Stimulated activated CD8-positive, alpha-beta memory T cell treated with anti-CD3 and anti-CD28 coated beads, Interleukin-2, amount 100 ng/mL, for 1 hour (primary cell): ENCODE measurements around the gene OSBPL9.

Experiments used
- DNase-seq, 2 donors: peaks; one replicate each; pipeline ENCODE4 v3.0.0-alpha.2; 2020; ENCODE audit warnings: low read depth in 2 of 2

OSBPL9 gene

GRCh38 chr1:51616903-51617708, at the start of gene OSBPL9:
Gene OSBPL9, plus strand, starts transcription at chr1:51617092. Its CDS starts 19 bp downstream, at chr1:51617111.
- peak; percentile 72 to 79 for DNase-seq

GRCh38 chr1:51567653-51568052, 49.2 kb upstream of the OSBPL9 start:
- DNase-seq: no peak

GRCh38 chr1:51568231-51568935, 48.5 kb upstream of the OSBPL9 start:
- no peak for DNase-seq

- DNase-seq: no peak
Observed at GRCh38 chr1:51569284-51570062, 47.4 kb upstream of the OSBPL9 start.

DNA sequence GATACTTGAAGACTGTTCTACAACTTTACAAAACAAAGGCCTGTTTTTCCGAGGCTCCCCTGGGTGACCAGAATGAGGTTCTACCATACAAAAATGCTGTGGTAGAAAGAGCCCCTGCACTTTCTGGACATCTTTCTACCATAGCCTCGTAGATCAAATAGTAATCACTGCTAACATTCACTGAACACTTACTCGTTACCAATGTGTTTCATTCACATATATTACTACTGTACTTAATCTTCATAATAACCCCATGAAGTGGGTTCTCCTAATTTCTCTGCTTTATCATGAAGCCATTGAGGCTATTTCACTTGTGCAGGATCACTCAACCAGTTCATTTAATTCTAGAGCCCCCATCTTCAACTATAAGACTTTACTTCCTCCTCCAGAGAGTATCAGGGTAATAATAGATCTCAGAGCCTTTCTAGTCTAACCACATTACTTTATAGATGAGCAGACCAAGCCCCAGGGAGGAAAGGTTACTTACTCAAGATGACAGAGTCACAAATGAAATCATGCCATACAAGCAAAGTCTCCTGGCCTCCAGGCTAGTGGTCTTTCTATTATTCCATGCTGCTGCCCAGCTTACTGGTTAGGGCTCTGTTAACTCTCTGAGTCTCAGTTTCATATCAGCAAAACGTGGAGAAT, 46.7 kb upstream of the OSBPL9 start:
- DNase-seq: no peak

DNA sequence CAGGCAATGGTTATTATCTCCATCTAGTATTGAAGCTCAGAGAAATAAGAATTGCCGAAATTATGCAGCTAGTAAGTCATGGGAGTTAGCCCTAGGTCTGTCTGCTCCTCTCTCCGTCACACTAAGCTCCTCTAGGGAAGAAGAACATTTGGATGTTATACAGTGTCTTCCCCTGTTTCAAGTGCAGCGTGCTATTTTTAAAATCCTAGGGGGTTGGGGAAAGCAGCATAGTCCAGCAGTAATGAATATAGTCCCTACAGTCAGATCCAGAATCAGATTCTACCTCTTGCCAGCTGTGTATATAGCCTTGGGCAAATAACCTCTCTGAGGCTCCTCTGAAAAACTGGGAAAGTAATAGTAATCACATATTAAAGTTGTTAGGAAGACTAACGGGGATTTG, 44.5 kb upstream of the OSBPL9 start:
- no peak for DNase-seq

- no peak for DNase-seq
Observed at GRCh38 chr1:51574796-51575195, 42.1 kb upstream of the OSBPL9 start.

- no peak for DNase-seq
Observed at GRCh38 chr1:51575406-51576084, 41.3 kb upstream of the OSBPL9 start.

DNA sequence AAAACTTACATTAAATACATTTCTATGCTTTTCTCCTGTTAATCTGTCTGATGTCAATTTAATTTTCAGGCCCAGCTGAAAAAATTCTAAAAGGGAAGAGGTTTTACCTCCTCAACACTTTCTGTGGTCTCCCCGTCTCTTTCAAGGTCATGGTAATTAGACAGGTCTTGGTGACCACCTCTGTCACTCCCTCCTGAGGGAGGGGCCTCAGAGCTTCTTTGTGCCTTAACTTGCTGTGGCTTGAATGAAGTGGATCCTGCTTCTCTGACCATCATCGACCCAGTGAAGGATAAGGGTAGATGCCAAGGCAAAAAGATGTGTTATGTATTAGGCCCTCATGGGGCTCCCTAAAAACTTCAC, 40.8 kb upstream of the OSBPL9 start:
- no peak for DNase-seq

GRCh38 chr1:51576923-51577322, 40.0 kb upstream of the OSBPL9 start:
- no peak for DNase-seq

DNA sequence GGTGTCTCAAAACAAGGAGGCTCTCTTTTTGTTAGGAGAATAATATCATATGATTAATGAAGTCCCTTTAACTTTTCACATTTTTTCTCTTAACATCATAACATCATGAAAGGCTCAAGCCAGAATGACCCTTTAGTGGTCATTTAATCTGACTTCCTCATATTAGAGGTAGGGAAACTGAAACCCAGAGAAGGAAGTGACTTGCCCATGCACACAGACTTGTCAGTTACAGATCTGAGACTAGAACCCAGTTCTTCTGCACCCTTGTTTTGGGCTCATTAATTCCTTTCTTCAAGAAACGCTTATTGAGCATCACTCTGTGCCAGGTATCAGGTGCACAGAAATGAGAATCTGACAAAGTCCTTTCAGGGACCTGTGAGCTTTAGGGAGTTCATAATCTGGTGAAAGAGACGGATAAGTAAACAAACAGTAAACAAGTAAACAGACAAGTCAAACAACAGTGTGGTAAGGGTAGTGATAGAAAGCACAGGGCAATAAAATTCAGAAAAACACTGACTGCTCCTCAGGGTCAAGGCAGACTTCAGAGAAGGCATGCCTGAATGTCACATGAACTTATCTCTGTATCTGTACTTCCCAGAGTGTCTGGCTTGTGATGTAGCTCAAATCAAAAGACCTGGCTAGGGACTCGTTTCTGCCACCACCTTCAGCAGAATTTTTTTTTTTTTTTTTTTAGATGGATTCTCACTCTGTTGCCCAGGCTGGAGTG, 38.3 kb upstream of the OSBPL9 start:
- no peak for DNase-seq

- DNase-seq: no peak
Observed at GRCh38 chr1:51581238-51581637, 35.7 kb upstream of the OSBPL9 start.

GRCh38 chr1:51583532-51583931, 33.4 kb upstream of the OSBPL9 start:
- DNase-seq: no peak

GRCh38 chr1:51584021-51584420, 32.9 kb upstream of the OSBPL9 start:
- no peak for DNase-seq

GRCh38 chr1:51592711-51593110, 24.2 kb upstream of the OSBPL9 start:
- no peak for DNase-seq

DNA sequence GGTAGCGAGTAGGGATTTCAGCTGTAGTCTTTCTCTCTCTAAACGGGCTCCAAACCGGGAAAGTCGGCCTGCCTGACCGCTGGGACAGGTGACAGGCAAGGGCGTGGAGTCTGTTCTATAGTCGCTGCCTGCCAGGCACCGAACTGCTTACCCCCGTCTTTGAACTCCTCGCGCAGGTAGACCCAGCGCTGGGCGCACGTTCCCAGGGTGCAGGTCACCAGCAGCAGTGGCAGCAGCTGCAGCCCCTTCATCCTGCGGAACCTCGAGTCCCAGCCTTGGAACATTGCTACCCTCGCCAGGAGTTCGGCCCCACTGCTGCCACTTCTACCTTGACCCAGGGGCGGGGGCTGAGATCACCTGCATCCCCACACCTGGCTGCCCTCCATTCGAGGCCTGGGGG, 22.2 kb upstream of the OSBPL9 start:
- no peak for DNase-seq

DNA sequence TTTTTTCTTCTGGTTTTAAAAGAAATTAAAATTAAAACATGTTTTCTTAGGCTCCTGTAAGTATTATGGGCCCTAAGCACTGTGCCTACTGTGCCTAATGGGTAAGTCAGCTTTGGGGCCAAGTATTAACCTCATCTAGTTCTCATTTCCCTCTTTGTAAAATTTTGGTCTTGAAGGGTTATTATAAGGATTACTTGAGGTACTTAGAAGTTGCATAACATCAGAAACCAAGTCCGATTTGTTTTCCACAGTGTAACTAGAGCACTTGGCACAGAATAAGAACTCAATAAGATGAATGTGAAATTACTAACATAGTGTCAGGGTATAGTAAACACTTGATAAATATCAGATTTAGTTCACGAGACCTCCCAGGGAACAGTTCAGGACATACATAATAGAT, 16.4 kb upstream of the OSBPL9 start:
- no peak for DNase-seq

DNA sequence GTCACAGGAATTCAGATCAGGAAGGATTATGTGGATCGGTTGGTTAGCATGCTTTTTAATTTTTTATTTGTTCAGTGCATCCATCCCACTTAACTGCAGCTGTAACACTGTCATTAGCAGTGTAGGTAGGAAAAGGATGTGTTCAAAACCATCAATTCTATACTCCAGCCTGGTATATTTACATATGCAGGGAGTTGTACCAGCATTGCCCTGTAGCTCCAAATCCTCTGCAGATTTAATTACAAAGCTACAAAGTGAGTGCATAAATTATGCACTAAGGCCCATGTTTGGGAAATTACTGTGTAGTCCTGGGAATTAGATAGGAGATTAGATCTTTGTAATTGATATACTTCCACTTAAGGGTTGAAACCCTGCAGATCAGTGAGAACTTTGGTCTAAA, 15.9 kb upstream of the OSBPL9 start:
- DNase-seq: no peak

DNA sequence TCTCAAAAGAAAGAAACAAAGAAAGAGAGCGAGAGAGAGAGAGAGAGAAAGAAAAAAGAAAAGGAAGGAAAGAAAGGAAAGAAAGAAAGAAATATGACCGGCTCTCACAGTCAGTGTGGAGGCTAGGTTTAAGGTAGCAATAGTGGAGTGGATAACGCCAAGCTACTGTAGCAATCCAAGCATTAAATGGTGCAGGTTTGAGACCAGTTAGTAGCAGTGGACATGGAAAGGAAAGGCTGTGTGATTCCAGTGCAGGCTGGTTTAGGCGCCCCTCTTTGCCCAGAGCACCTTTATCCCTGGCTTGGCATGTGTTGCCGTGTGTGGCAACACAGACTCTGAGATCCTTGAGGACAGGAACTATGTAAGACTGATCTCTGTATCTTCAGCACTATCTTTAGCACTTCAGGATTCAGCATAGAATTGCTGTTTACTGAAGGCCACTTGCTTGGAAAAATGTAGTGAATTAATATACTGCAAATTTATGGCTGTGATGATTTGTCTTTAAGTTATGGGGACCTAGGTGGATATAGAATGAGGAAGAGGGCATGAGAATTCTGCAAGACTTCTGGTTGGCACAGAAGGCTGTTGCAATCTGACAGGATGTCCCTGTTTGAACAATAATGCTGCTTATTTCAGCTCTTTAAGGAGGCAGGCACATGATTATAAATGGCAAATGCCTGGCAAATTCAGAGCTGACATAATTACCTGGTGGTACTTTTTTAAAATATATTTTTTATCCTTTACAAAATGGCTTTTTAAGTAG, 10.8 kb upstream of the OSBPL9 start:
- DNase-seq: no peak

- DNase-seq: no peak
Observed at GRCh38 chr1:51607681-51608095, 9.2 kb upstream of the OSBPL9 start.
